Measurements from ENCODE around the gene B4GALT1. TPM values are rescaled to one million over a fixed set of nuclear protein-coding genes. Genes with fewer than 3 reads are reported as not detected.

The B4GALT1 gene
- total RNA-seq, 4 donors from 2014 or later, result 40.9 to 59.6 (median 46.3) TPM

DNA sequence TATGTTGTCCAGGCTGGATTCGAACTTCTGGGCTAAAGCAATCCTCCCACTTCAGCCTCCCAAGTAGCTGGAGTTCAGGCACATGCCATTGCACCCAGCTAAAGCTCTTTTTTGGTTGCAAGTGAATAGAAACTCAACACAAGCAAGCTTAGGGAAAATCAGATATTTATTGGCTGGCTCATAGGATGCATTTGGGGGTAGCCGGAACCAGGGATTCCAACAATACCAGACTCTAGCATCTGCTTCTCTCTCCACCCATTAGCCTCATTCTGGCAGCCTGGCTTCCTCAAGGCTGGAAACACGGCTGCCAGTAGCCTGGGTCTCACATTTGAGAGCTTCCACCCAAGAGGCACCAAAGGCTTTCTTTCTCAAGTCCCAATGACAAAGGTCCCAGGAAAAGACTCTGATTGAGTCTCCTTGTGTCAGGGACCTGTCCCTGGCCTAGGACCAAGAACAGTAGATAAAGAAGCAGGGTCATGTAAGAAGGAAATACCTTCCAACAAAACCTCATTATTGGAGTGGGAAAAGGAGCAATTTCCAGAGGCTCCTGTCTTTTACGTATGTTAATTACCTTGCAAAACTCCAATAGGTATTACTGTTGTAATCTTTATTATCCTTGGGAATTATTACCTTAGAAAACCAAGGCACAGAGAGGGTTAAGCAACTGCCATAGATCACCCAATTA, 23.0 kb upstream of the B4GALT1 start:
- 65 to 74% methylated on average over 4 of the region's 4 CpGs for WGBS, 2 donors
- TF ChIP-seq, protein P1, sequence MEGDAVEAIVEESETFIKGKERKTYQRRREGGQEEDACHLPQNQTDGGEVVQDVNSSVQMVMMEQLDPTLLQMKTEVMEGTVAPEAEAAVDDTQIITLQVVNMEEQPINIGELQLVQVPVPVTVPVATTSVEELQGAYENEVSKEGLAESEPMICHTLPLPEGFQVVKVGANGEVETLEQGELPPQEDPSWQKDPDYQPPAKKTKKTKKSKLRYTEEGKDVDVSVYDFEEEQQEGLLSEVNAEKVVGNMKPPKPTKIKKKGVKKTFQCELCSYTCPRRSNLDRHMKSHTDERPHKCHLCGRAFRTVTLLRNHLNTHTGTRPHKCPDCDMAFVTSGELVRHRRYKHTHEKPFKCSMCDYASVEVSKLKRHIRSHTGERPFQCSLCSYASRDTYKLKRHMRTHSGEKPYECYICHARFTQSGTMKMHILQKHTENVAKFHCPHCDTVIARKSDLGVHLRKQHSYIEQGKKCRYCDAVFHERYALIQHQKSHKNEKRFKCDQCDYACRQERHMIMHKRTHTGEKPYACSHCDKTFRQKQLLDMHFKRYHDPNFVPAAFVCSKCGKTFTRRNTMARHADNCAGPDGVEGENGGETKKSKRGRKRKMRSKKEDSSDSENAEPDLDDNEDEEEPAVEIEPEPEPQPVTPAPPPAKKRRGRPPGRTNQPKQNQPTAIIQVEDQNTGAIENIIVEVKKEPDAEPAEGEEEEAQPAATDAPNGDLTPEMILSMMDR (IDR thresholded peaks at IDR 0.05), result no peak
- no peak for TF ChIP-seq POLR2A (IDR thresholded peaks at IDR 0.05)
- no peak for DNase-seq (ENCODE audit: low spot score in 2 of 2)
- intact Hi-C loops (cut with DNase I; ENCODE audit: low total_unique reads), result no loop called here
- H3K4me3 ChIP-seq (ENCODE audit: low read depth, poor library complexity, severe bottlenecking), result no peak overlapping the region

DNA sequence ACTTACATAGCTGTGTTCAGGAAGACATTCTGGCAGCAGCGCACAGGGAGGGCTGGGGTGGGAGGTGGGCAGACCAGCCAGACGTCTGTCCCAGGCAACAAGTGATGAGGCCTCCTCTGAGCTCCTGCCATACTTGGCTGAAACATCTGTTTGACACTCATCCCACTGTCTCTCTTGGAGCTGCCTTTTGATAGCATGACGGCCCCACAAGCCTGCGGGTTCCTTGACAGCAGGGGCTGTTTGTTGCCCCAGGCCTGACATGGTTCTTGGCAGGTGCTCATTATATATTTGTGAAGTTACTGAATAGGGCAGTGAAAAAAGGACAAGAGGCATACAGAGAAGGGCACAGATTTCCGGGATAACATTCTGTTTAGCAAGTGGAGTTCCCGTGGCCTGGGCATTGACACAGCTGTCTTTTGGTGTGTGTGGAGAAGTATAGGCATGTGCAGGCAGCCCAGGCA, 22.2 kb upstream of the B4GALT1 start:
- intact Hi-C loops (cut with DNase I; ENCODE audit: low total_unique reads), result no loop called here
- no peak for DNase-seq (ENCODE audit: low spot score in 2 of 2)
- no peak overlapping the region for H3K4me3 ChIP-seq (ENCODE audit: low read depth, poor library complexity, severe bottlenecking)
- 35 to 51% methylated on average over 6 of the region's 6 CpGs for WGBS, 2 donors
- no peak for TF ChIP-seq POLR2A (IDR thresholded peaks at IDR 0.05)
- TF ChIP-seq, protein P1 (IDR thresholded peaks at IDR 0.05), result no peak

DNA sequence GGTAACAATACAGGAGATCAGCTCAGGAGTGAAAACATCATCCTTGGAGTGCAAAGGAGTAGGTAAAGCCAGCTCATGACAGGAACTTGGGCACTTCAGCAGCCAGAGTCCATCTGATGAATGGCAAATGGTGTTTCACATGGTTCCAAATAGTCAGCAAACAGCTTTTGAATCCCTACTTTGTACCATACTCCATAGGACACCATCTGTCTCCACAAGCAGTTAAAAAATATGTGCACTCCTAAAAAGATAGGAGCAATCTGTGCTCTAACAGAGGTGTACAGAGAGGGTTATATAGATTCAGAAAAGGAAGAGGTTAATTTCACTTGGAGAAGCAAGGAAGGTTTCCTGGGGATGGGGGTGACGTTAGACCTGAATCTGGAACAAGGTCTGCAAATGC, 21.6 kb upstream of the B4GALT1 start:
- intact Hi-C loops (cut with DNase I; ENCODE audit: low total_unique reads), result no loop called here
- WGBS, 2 donors, result 48 to 54% methylated on average over 1 of the region's 1 CpG
- no peak overlapping the region for H3K4me3 ChIP-seq (ENCODE audit: low read depth, poor library complexity, severe bottlenecking)
- no peak for DNase-seq (ENCODE audit: low spot score in 2 of 2)
- no peak for TF ChIP-seq POLR2A (IDR thresholded peaks at IDR 0.05)
- TF ChIP-seq, protein P1 (IDR thresholded peaks at IDR 0.05), result no peak

DNA sequence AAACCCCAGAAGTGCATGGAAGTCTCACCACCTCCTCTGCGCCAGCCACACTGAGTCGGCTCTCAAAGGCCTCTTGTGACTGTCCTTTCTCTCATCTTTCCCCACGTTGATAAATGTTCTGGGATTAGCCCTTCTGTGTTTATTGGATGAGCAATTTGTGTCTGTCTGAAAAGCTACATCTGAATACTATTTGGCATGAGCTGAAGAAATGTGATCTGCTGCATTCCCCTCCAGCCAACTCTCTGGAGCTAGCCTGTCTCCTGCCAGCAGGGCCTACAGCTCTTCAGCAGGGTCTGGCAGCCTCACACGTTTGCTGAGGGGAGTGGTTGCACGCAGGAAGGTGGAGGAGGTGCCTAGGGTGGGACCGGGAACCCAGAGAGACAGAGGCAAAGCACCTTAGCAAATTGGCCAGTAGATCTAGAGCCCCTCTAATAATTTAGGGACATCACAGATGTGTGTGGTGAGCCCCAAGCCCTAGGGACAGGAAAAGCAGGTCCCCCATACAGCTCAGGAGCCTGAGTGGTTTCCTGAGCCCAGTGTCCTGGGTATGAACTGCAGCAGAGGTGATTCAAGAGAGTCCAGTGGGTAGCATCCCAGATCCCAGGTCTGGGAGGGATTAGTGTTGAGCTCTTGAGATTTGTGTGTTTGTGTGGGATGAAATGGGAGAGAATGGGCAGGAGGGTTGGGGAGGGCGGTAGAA, 20.5 kb upstream of the B4GALT1 start:
- DNase-seq (ENCODE audit: low spot score in 2 of 2), result no peak
- 38 to 43% methylated on average over 7 of the region's 7 CpGs for WGBS, 2 donors
- intact Hi-C loops (cut with DNase I; ENCODE audit: low total_unique reads), result no loop called here
- H3K4me3 ChIP-seq (ENCODE audit: low read depth, poor library complexity, severe bottlenecking), result no peak overlapping the region
- no peak for TF ChIP-seq POLR2A (IDR thresholded peaks at IDR 0.05)
- TF ChIP-seq, protein P1 (IDR thresholded peaks at IDR 0.05), result no peak

DNA sequence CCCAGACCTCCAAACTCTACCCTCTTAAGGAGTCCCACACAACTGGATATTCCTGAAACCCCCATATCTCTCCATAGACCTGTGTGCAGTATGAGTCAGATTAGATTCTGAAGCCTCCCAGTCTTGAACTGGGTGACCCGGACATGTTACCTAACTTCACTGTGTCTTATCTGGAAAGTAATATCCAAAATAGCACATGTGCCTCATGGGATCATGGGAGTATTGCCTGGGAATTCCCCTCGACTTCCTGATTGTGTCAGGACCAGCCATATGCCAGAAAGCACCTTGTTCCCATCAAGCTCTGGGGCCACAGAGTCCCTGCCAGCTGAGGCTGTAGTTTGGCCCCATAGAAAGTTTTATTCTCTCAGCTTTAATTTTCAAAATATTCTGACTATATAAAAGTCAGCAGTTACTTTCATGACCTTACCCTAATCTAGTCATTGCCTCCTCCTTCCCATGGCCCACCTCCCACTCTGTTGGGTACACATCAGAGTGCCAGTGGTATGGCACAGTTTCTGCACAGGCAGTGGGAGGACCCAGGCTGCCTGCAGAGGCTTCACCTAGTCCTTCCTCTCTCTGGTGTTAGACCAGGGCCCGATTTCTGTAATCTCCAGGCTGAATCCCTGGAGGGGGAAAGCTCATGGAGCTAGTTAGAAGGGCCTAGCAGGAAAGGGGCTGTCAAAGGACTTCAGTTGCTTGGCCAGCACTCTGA, 19.5 kb upstream of the B4GALT1 start:
- WGBS, 2 donors, result 33 to 39% methylated on average over 3 of the region's 3 CpGs
- TF ChIP-seq, protein P1 (IDR thresholded peaks at IDR 0.05), result no peak
- no peak for TF ChIP-seq POLR2A (IDR thresholded peaks at IDR 0.05)
- H3K4me3 ChIP-seq (ENCODE audit: low read depth, poor library complexity, severe bottlenecking), result no peak overlapping the region
- intact Hi-C loops (cut with DNase I; ENCODE audit: low total_unique reads), result no loop called here
- DNase-seq (ENCODE audit: low spot score in 2 of 2), result peak in 1 of 2 donors; percentile 57

All from lower leg skin (tissue), 4 donors.